ENCODE measurements around the gene CXCR6.

The CXCR6 gene

GRCh38 chr3:45962033-45962432 lies 18.8 kb downstream of the CXCR6 start:
- Histone ChIP-seq H3K27me3 (replicated peaks; ENCODE audit: control insufficient read depth, insufficient read depth, low read length) (no peaks in the 10 kb centered on the region), H3K36me3 (ENCODE audit: control insufficient read depth, insufficient read depth, low read length) (peaks cover 22% of the 10 kb centered on the region), H3K4me3 (replicated peaks; ENCODE audit: low read depth, low read length) (no peak overlapping the region)
- DNase-seq (ENCODE audit: extremely low read depth, insufficient read length): peak; percentile 35
- TF ChIP-seq, protein P1, sequence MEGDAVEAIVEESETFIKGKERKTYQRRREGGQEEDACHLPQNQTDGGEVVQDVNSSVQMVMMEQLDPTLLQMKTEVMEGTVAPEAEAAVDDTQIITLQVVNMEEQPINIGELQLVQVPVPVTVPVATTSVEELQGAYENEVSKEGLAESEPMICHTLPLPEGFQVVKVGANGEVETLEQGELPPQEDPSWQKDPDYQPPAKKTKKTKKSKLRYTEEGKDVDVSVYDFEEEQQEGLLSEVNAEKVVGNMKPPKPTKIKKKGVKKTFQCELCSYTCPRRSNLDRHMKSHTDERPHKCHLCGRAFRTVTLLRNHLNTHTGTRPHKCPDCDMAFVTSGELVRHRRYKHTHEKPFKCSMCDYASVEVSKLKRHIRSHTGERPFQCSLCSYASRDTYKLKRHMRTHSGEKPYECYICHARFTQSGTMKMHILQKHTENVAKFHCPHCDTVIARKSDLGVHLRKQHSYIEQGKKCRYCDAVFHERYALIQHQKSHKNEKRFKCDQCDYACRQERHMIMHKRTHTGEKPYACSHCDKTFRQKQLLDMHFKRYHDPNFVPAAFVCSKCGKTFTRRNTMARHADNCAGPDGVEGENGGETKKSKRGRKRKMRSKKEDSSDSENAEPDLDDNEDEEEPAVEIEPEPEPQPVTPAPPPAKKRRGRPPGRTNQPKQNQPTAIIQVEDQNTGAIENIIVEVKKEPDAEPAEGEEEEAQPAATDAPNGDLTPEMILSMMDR (IDR thresholded peaks at IDR 0.05; ENCODE audit: insufficient read depth, low read length, poor library complexity, severe bottlenecking): no peak

DNA sequence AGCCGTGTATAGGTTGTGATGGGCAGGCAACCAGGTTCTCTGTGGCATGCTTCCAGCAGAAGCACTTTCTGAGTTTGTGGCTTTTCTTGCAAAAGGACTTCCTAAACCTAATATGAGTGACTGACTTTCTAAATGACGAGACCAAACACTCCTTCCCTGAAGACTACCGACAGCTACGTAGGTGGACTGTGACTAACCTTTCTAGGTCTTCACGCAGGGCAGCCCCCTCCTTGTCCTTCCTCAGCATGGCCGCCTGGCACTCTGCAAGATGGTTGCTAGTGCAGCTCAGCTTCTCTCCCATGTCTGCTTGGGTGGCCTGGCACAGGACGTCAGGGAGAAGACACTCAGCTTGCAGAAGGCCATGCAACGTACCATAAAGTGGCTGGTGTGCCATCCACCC lies 20.9 kb downstream of the CXCR6 start:
- H3K4me3 ChIP-seq (replicated peaks; ENCODE audit: low read depth, low read length): no peak overlapping the region
- no peaks in the 10 kb centered on the region for H3K27me3 ChIP-seq (replicated peaks; ENCODE audit: control insufficient read depth, insufficient read depth, low read length)
- TF ChIP-seq, protein P1 (IDR thresholded peaks at IDR 0.05; ENCODE audit: insufficient read depth, low read length, poor library complexity, severe bottlenecking): no peak
- DNase-seq (ENCODE audit: extremely low read depth, insufficient read length): peak; percentile 43
- peaks cover 26% of the 10 kb centered on the region for H3K36me3 ChIP-seq (ENCODE audit: control insufficient read depth, insufficient read depth, low read length)

GRCh38 chr3:45965253-45965652 lies 22.0 kb downstream of the CXCR6 start:
- TF ChIP-seq, protein P1 (IDR thresholded peaks at IDR 0.05; ENCODE audit: insufficient read depth, low read length, poor library complexity, severe bottlenecking): no peak
- peaks cover 23% of the 10 kb centered on the region for H3K36me3 ChIP-seq (ENCODE audit: control insufficient read depth, insufficient read depth, low read length)

GRCh38 chr3:45965653-45966052 lies 22.4 kb downstream of the CXCR6 start:
- Histone ChIP-seq H3K27me3 (replicated peaks; ENCODE audit: control insufficient read depth, insufficient read depth, low read length) (no peaks in the 10 kb centered on the region), H3K36me3 (ENCODE audit: control insufficient read depth, insufficient read depth, low read length) (peaks cover 23% of the 10 kb centered on the region), H3K4me3 (replicated peaks; ENCODE audit: low read depth, low read length) (no peak overlapping the region)
- TF ChIP-seq, protein P1 (IDR thresholded peaks at IDR 0.05; ENCODE audit: insufficient read depth, low read length, poor library complexity, severe bottlenecking): no peak
- DNase-seq (ENCODE audit: extremely low read depth, insufficient read length): no peak

More at GRCh38 chr3:45965253-45965652, 22.0 kb downstream of the CXCR6 start:
- no peak overlapping the region for H3K4me3 ChIP-seq (replicated peaks; ENCODE audit: low read depth, low read length)
- H3K27me3 ChIP-seq (replicated peaks; ENCODE audit: control insufficient read depth, insufficient read depth, low read length): no peaks in the 10 kb centered on the region
- no peak for DNase-seq (ENCODE audit: extremely low read depth, insufficient read length)

DNA sequence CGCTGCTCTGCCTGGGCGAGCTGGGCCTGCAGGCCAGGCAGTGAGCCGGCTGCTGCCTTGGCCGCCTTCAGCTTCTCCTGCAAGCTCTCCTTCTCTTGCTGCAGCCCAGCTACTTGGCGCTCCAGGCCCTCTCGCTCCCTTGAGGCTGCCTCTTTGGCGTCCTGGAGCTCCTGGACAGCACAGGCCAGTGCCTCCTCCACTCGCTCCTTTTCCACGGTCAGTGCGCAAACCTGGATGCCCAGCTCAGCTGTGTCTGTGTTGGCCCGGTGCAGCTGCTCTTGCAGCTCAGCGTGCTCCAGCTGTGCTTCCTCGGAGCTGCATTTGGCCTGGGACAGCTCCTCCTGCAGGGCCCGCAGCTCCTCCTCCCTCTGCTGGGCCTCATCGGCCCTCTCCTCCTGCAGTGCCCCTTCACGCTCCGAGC lies 23.1 kb downstream of the CXCR6 start:
- Histone ChIP-seq H3K4me3 (replicated peaks; ENCODE audit: low read depth, low read length) (no peak overlapping the region), H3K27me3 (replicated peaks; ENCODE audit: control insufficient read depth, insufficient read depth, low read length) (no peaks in the 10 kb centered on the region), H3K36me3 (ENCODE audit: control insufficient read depth, insufficient read depth, low read length) (peaks cover 23% of the 10 kb centered on the region)
- TF ChIP-seq, protein P1 (IDR thresholded peaks at IDR 0.05; ENCODE audit: insufficient read depth, low read length, poor library complexity, severe bottlenecking): no peak
- DNase-seq (ENCODE audit: extremely low read depth, insufficient read length): no peak

Data from GM06990 (cell line).